GM12874 (cell line): ENCODE measurements around the gene PKD2.

Experiments used
- TF ChIP-seq, protein P1 (sequence below): IDR thresholded peaks from 2 replicates; pipeline ENCODE4 v1.5.1; 2011; ENCODE audit warnings: low read depth, mild to moderate bottlenecking, control low read depth, low read length, moderate library complexity; ENCODE audit not compliant: insufficient read depth

PKD2 gene

GRCh38 chr4:88098993-88099752, 91.7 kb downstream of the PKD2 start:
- TF ChIP-seq, protein P1, sequence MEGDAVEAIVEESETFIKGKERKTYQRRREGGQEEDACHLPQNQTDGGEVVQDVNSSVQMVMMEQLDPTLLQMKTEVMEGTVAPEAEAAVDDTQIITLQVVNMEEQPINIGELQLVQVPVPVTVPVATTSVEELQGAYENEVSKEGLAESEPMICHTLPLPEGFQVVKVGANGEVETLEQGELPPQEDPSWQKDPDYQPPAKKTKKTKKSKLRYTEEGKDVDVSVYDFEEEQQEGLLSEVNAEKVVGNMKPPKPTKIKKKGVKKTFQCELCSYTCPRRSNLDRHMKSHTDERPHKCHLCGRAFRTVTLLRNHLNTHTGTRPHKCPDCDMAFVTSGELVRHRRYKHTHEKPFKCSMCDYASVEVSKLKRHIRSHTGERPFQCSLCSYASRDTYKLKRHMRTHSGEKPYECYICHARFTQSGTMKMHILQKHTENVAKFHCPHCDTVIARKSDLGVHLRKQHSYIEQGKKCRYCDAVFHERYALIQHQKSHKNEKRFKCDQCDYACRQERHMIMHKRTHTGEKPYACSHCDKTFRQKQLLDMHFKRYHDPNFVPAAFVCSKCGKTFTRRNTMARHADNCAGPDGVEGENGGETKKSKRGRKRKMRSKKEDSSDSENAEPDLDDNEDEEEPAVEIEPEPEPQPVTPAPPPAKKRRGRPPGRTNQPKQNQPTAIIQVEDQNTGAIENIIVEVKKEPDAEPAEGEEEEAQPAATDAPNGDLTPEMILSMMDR: no peak

GRCh38 chr4:88101165-88101564, 93.7 kb downstream of the PKD2 start:
- TF ChIP-seq, protein P1: no peak

DNA sequence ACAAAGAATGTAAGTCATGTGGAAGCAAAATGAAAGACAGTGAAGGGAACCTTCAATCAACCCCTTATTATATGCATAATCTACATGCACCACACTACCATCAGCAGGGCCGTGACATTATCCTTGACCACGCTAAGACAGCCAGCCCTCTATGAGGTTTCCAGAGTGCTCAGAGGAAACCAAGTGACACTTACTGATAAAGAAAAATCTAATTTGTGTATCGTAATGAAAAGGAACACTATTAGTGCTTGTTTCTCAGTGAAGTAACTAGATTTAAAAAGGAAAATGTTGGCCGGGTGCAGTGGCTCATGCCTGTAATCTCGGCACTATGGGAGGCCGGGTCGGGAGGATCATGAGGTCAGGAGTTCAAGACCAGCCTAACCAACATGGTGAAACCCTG, 94.6 kb downstream of the PKD2 start:
- TF ChIP-seq, protein P1: no peak

GRCh38 chr4:88104902-88105610, 97.6 kb downstream of the PKD2 start:
- TF ChIP-seq, protein P1: no peak

DNA sequence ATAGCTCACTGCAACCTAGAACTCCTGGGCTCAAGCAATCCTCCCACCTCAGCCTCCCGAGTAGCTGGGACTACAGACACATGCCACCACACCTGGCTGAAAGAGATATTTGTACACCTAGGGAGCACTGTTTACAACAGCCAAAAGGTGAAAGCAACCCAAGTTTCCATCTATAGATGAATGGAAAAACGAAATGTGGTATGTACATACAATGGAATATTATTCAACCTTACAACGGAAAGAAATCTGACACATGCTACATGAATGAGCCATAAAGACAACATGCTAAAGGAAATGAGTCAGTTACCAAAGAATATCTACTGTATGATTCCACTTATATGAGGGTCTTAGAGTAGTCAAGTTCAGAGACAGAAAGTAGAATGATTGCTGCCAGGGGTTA, 98.8 kb downstream of the PKD2 start:
- TF ChIP-seq, protein P1: no peak

- TF ChIP-seq, protein P1: no peak
Measured at GRCh38 chr4:88107406-88108107, 100.1 kb downstream of the PKD2 start.

DNA sequence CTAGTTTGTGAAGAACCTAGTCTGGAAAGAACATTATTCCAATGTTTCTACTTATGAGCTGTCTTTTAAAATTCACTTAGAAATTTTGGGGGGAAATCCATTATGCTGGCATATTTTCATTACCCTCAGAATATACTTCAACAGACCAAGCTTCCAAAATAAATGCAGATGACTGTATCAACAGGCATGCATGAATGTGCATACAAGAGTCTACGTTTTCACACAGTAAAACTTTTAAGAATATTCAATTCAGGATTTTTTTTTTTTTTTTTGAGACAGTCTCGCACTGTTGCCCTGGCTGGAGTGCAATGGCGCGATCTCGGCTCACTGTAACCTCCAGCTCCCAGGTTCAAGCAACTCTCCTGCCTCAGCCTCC, 101.3 kb downstream of the PKD2 start:
- TF ChIP-seq, protein P1: no peak
